Skeletal muscle satellite cell (primary cell): ENCODE data around the gene CCDC83.
"Not testable (repeated sequence)": the region's sequence is repeated elsewhere in the genome, so short reads cannot be mapped to it uniquely, and the experiment has no call there.

Experiments used
- H3K27me3 ChIP-seq: 2 replicates; pipeline ENCODE4 v1.7.0; 2013; ENCODE audit warnings: low read length; ENCODE audit not compliant: control insufficient read depth, insufficient read depth
- H3K36me3 ChIP-seq: 2 replicates; pipeline ENCODE4 v1.7.0; 2013; ENCODE audit warnings: mild to moderate bottlenecking, control low read depth, low read length; ENCODE audit not compliant: insufficient read depth
- H3K4me1 ChIP-seq: 2 replicates; pipeline ENCODE4 v1.7.0; 2013; ENCODE audit warnings: low read length; ENCODE audit not compliant: control insufficient read depth, insufficient read depth
- H3K4me2 ChIP-seq: 2 replicates; pipeline ENCODE4 v1.7.0; 2013; ENCODE audit warnings: mild to moderate bottlenecking, low read length
- H3K4me3 ChIP-seq: 2 replicates; pipeline ENCODE4 v1.7.0; 2013; ENCODE audit warnings: low read length
- H3K9ac ChIP-seq: 2 replicates; pipeline ENCODE4 v1.7.0; 2013; ENCODE audit warnings: mild to moderate bottlenecking, low read depth, low read length, moderate library complexity
- H3K9me3 ChIP-seq: replicated peaks from 2 replicates; pipeline ENCODE4 v1.7.0; 2013; ENCODE audit warnings: mild to moderate bottlenecking, control low read depth, low read length

Gene CCDC83

GRCh38 chr11:85835729-85836128 lies 19.5 kb upstream of the CCDC83 start:
- H3K4me1 ChIP-seq: no peaks in the 10 kb centered on the region

GRCh38 chr11:85840932-85841331 lies 14.3 kb upstream of the CCDC83 start:
- not testable (repeated sequence) for H3K9me3 ChIP-seq, H3K4me2 ChIP-seq, H3K9ac ChIP-seq, H3K4me3 ChIP-seq, H3K27me3 ChIP-seq, H3K36me3 ChIP-seq
- H3K4me1 ChIP-seq: peaks cover 11% of the 10 kb centered on the region

More at GRCh38 chr11:85835729-85836128, 19.5 kb upstream of the CCDC83 start:
- Histone ChIP-seq H3K27me3 (no peaks in the 10 kb centered on the region), H3K36me3 (no peaks in the 10 kb centered on the region), H3K4me2 (no peak overlapping the region), H3K9me3 (no peaks in the 10 kb centered on the region), H3K9ac (no peak overlapping the region), H3K4me3 (no peak overlapping the region)

- no peak overlapping the region for H3K4me3 ChIP-seq
- H3K4me1 ChIP-seq: peaks cover 16% of the 10 kb centered on the region
- no peak overlapping the region for H3K4me2 ChIP-seq
- H3K9me3 ChIP-seq: no peaks in the 10 kb centered on the region
- no peak overlapping the region for H3K9ac ChIP-seq
- H3K36me3 ChIP-seq: no peaks in the 10 kb centered on the region
- H3K27me3 ChIP-seq: no peaks in the 10 kb centered on the region
Observed at GRCh38 chr11:85843929-85844328, 11.3 kb upstream of the CCDC83 start.

GRCh38 chr11:85844439-85845123 lies 10.6 kb upstream of the CCDC83 start:
- H3K27me3 ChIP-seq: no peaks in the 10 kb centered on the region
- H3K4me2 ChIP-seq: no peak overlapping the region
- peaks cover 16% of the 10 kb centered on the region for H3K4me1 ChIP-seq
- no peak overlapping the region for H3K4me3 ChIP-seq
- H3K36me3 ChIP-seq: no peaks in the 10 kb centered on the region
- no peak overlapping the region for H3K9ac ChIP-seq
- no peaks in the 10 kb centered on the region for H3K9me3 ChIP-seq

GRCh38 chr11:85845124-85845631 lies 10.0 kb upstream of the CCDC83 start:
- peaks cover 16% of the 10 kb centered on the region for H3K4me1 ChIP-seq
- H3K4me3 ChIP-seq: no peak overlapping the region
- no peak overlapping the region for H3K4me2 ChIP-seq
- H3K27me3 ChIP-seq: no peaks in the 10 kb centered on the region
- H3K36me3 ChIP-seq: no peaks in the 10 kb centered on the region
- H3K9me3 ChIP-seq: no peaks in the 10 kb centered on the region
- no peak overlapping the region for H3K9ac ChIP-seq

GRCh38 chr11:85847436-85847835 lies 7.7 kb upstream of the CCDC83 start:
- H3K9me3 ChIP-seq: no peaks in the 10 kb centered on the region
- no peak overlapping the region for H3K4me2 ChIP-seq
- H3K4me1 ChIP-seq: peaks cover 16% of the 10 kb centered on the region
- H3K4me3 ChIP-seq: no peak overlapping the region
- H3K36me3 ChIP-seq: no peaks in the 10 kb centered on the region
- H3K9ac ChIP-seq: no peak overlapping the region
- no peaks in the 10 kb centered on the region for H3K27me3 ChIP-seq

- H3K4me2 ChIP-seq: no peak overlapping the region
- H3K36me3 ChIP-seq: no peaks in the 10 kb centered on the region
- H3K4me1 ChIP-seq: peaks cover 16% of the 10 kb centered on the region
- no peak overlapping the region for H3K9ac ChIP-seq
- H3K27me3 ChIP-seq: no peaks in the 10 kb centered on the region
- no peak overlapping the region for H3K4me3 ChIP-seq
- H3K9me3 ChIP-seq: no peaks in the 10 kb centered on the region
Observed at GRCh38 chr11:85848006-85848405, 7.2 kb upstream of the CCDC83 start.

GRCh38 chr11:85848556-85848955 lies 6.6 kb upstream of the CCDC83 start:
- Histone ChIP-seq H3K36me3 (no peaks in the 10 kb centered on the region), H3K4me2 (no peak overlapping the region), H3K4me3 (no peak overlapping the region), H3K9me3 (no peaks in the 10 kb centered on the region), H3K27me3 (no peaks in the 10 kb centered on the region), H3K4me1 (peaks cover 16% of the 10 kb centered on the region), H3K9ac (no peak overlapping the region)

- not testable (repeated sequence) for H3K4me2 ChIP-seq, H3K36me3 ChIP-seq, H3K27me3 ChIP-seq, H3K9ac ChIP-seq, H3K9me3 ChIP-seq, H3K4me3 ChIP-seq
- H3K4me1 ChIP-seq: peaks cover 11% of the 10 kb centered on the region
Observed at GRCh38 chr11:85852754-85853153, 2.4 kb upstream of the CCDC83 start.

- H3K36me3 ChIP-seq, H3K4me1 ChIP-seq, H3K4me3 ChIP-seq, H3K9me3 ChIP-seq, H3K27me3 ChIP-seq: not testable (repeated sequence)
- H3K4me2 ChIP-seq: peak overlapping the region; percentile 90
- peak overlapping the region; percentile 87 for H3K9ac ChIP-seq
Observed at GRCh38 chr11:85853541-85853940, 1.6 kb upstream of the CCDC83 start.

GRCh38 chr11:85854212-85854556 lies 999 bp upstream of the CCDC83 start:
- Histone ChIP-seq H3K9me3 (no peaks in the 10 kb centered on the region), H3K36me3 (no peaks in the 10 kb centered on the region), H3K4me3 (peak overlapping the region; percentile 78), H3K4me1 (peaks cover 5% of the 10 kb centered on the region), H3K9ac (peak overlapping the region; percentile 87), H3K27me3 (no peaks in the 10 kb centered on the region), H3K4me2 (peak overlapping the region; percentile 90)
